GM12892 (cell line): ENCODE data around the gene LRP11.
"Not testable (repeated sequence)": the region's sequence is repeated elsewhere in the genome, so short reads cannot be mapped to it uniquely, and the experiment has no call there.

ENCODE experiments used
- DNase-seq: peaks from one replicate; pipeline ENCODE4 v3.0.0; 2011; ENCODE audit not compliant: insufficient read length
- FAIRE-seq: peaks from 2 replicates; lab custom pipeline; 2011; peaks lifted over from hg19 to GRCh38; lab: Jason Lieb, UNC
- POLR2A ChIP-seq: IDR thresholded peaks from 2 replicates; pipeline ENCODE4 v1.6.1; 2011; ENCODE audit warnings: low read depth, low read length, control low read depth
- POLR2AphosphoS5 ChIP-seq: IDR thresholded peaks from 2 replicates; pipeline ENCODE4 v1.6.1; 2011; ENCODE audit warnings: low read depth, low read length, control low read depth
- TAF1 ChIP-seq: IDR thresholded peaks from 2 replicates; pipeline ENCODE4 v1.6.1; 2011; ENCODE audit warnings: low read depth, mild to moderate bottlenecking, control low read depth, low read length, borderline replicate concordance

The LRP11 gene

DNA sequence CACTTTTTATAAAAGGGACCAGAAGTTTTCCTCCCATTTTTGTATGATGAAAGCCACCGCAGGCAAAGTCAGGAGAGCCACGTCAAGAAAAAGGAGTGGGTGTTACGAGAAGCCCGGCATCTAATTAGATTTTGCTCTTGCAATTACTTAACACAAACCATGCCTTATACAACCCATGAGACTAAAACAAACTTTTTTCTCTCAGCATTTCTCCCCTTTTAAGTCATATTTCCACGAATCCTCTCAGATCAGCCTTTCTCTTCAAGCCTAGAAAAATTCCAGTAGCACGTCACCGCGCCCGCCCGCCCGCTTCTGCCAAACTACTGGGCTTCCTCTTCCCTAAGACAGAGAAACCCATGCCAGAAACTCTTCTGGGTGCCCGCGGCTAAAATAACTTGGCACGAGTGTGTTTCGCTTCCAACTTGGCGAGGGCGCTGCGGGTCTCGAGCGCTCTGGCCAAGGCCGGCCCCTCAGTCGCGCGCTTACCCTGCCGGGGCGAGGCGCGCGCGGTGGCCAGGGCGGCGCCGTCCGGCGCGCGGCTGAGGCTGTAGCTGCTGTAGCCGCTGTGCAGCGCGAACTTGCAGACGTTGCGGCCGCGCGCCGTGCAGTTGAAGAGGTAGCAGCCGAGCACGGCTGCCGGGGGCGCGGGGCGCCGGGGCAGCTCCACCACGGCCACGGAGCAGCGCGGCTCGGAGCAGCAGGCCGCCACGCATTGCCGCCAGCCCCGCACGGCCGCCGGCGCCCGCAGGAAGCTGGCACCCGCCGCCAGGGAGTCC, 1.0 kb downstream of the LRP11 start:
- DNase-seq, result no peak
- TF ChIP-seq TAF1 (no peak), POLR2A (no peak), POLR2AphosphoS5 (no peak)
- no peak for FAIRE-seq

DNA sequence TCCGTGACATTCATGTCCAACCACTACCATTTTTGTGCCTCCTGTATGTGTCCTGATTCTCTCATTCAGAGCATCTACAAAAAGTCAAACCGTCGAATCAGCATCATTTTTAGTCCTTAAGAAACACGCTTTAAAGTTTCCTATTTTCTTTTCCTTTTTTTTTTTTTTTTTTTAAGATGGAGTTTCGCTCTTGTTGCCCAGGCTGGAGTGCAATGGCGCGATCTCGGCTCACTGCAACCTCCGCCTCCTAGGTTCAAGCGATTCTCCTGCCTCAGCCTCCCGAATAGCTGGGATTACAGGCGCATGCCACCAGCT, 1.8 kb downstream of the LRP11 start:
- not testable (repeated sequence) for DNase-seq, FAIRE-seq

DNA sequence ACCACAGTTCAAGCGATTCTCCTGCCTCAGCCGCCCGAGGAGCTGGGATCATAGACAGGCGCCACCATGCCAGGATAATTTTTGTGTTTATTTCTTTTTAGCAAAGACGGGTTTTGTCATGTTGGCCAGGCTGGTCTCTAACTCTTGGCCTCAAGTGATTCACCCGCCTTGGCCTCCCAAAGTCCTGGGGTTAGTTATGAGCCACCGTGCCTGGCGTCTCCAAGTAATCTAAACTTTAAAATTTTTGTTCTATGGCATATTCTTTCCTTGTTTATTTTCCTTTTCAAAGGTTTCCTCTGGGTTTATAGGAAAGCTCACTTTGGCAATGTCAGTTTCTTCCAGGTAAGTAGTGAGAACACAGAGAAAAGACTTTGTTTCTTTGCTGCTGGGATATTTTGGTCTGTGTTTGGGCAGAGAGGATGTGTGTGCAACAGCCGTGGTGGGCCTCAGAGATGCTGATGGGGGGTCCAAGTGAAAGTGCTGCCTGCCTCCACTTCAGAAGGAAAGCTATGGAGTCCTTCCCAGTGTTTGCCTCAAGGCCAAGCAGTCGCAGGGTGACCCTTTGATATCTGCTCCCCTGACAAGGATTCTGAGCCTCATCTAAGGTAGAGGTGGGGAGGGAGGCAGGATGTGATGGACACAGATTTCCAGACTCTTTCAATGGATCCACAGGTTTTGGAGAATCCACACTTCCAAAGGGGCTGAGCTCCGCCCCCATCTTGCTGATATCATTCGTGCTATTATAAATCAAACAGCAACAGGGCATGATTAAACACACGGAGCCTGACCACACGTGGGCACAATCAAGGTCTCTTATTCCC, 2.3 kb downstream of the LRP11 start:
- FAIRE-seq (no peak), DNase-seq (no peak)
- TF ChIP-seq TAF1, result no peak
- TF ChIP-seq POLR2A, result no peak
- no peak for TF ChIP-seq POLR2AphosphoS5

DNA sequence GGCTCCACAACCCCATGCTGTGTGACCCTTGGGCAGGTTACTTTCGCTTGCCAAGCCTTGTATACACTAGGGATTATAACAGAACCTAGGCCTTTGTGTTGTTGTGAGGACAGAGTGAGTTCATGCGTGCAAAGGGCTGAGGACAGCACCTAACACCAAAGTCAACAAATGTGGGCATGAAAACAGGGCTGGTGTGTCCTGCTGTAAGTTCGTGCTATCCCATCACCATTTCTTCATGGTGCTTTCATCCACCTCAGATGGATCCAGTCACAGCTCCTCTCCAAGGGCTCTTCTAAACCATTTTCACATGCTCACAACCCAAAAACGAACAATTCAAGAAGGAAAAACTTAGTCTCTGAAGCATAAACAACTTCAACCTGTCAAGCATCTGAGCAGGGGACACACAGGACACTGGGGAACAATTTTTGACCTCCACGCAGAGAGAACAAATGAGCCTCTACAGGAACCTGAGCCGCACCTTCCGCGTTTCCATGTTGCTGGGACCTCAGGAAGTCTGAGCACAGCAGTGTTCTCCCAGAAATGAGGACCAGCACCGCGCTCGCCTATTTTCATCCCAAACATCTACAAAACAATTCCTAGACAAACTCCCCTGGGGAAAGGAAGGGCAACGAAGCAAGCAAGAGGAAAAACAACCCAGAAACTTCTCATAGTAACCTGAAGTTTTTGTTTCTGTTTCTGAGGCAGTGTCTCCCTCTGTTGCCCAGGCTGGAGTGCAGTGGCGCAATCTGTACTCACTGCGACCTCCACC, 3.1 kb downstream of the LRP11 start:
- TF ChIP-seq POLR2A, result no peak
- no peak for TF ChIP-seq POLR2AphosphoS5
- TF ChIP-seq TAF1, result no peak
- FAIRE-seq (no peak), DNase-seq (no peak)

DNA sequence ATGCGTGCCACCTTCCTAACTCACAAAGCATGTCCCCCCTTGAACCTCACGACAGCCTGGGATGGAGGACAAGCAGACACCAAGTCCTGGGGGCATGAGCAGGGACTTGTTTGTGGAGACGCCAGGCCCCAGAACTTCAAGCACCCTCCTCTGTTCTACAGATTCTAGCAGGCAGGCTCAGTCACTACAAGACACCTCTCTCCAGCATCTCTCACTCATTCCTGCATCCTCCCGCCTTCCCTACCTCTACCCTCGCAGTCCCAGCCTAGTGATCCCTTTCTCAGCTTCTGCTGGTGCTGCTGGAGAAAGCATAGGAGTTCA, 3.7 kb downstream of the LRP11 start:
- TF ChIP-seq POLR2A, result no peak
- no peak for TF ChIP-seq POLR2AphosphoS5
- no peak for TF ChIP-seq TAF1
- no peak for DNase-seq
- no peak for FAIRE-seq

DNA sequence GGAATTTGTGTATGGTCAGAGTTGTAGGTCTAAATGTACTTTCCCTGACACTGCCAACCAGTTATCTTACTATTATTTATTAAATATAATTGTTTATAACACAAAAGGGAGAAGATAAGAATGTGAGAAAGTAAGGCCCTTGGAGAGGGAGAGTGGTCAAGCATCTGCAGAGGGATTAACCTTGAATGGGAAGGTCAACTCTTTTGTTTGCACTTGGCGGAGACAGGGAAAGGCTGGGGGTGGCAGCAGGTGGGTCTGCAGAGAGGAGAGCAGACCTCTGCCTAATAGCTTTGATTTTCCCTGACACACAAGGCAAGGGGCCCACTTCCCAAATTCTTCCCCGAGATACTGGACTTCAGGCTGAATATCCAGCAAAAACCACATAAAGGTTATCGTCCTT, 4.2 kb downstream of the LRP11 start:
- no peak for TF ChIP-seq POLR2AphosphoS5
- DNase-seq (no peak), FAIRE-seq (no peak)

DNA sequence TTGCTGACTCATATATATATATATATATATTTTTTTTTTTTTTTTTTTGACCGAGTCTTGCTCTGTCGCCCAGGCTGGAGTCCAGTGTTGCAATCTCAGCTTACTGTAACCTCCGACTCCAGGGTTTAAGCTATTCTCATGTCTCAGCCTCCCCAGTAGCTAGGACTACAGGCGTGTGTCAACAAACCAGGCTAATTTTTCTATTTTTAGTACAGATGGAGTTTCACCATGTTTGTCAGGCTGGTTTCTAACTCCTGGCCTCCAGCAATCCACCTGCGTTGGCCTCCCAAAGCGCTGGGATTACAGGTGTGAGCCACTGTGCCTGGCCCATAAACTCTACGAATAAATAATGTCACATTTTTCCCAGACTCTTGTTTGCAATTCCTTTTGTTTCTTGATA, 4.8 kb downstream of the LRP11 start:
- DNase-seq (no peak), FAIRE-seq (no peak)

DNA sequence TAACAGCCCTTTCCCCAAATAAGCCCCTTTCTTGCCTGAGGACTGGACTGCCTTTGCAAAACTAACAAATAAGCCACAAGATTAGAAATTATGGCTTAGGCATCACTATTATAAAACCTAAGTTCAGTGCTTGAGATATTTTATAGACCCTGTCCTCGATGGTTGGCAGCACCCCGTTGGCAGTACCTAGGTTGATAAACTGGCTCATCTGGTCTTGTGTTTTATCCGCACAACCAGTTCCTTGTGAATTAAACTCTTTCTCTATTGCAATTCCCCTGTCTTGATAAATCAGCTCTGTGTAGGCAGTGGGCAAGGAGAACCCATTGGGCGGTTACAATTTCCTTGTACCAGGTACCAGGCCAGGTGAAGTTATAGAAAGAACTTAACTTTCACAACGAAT, 6.6 kb downstream of the LRP11 start:
- FAIRE-seq (no peak), DNase-seq (no peak)
- no peak for TF ChIP-seq POLR2A
- TF ChIP-seq TAF1, result no peak
- no peak for TF ChIP-seq POLR2AphosphoS5

More for the DNA sequence above, 4.8 kb downstream of the LRP11 start:
- TF ChIP-seq TAF1, result no peak
- no peak for TF ChIP-seq POLR2AphosphoS5
- no peak for TF ChIP-seq POLR2A

DNA sequence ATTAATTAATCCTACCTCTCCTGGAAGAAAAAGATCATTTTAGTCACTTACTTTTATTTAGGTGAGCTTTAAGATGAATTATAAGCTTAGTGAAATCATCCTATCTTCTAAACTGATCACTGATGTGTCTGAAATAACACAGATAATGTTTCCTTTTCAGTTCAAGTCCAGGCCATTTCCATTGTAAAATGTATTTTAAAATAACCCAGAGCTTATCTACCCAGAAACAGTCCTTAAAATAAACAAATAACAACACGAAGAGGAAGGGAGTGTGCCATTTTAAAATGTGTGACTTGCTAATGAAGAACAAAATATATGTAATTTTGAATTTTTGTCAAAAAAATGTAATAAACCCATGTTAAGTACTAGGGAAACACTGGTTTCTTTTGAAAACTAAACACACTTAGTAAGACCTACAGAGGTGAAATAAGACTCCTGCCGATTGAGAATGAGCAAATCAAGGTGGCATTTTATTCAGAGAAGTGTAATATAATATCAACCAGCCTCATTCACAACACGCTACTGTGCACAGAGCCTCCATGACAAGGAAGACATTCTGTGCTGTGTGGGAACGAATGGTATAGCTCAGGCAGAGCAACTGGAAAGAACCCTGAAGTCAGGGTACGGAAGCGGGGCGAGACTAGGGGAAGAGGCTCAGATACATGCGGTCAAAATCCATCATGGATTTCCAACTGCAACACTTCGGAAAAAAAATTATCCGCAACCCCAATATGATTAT, 7.7 kb downstream of the LRP11 start:
- FAIRE-seq (no peak), DNase-seq (no peak)
- TF ChIP-seq POLR2A (no peak), POLR2AphosphoS5 (no peak), TAF1 (no peak)

DNA sequence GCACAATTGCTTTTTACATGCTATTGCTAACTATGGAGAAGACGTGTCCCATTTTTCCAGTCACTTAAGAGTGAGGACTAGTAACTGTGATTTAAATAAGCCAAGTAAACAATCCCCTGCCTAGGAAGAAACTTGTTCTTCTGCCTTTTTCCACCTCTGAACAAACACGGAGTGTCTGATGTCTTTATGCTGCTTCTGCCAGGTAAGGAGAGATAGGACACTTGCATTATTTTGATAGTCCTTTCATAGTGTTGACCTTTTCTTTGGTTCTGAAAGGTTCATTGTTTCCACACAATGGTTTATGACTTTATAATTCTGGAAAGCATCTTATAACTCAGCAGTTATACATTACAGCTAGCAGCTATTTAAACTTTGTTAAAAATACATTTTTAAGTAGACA, 8.4 kb downstream of the LRP11 start:
- DNase-seq (no peak), FAIRE-seq (no peak)
- TF ChIP-seq POLR2AphosphoS5, result no peak
- no peak for TF ChIP-seq POLR2A
- no peak for TF ChIP-seq TAF1

DNA sequence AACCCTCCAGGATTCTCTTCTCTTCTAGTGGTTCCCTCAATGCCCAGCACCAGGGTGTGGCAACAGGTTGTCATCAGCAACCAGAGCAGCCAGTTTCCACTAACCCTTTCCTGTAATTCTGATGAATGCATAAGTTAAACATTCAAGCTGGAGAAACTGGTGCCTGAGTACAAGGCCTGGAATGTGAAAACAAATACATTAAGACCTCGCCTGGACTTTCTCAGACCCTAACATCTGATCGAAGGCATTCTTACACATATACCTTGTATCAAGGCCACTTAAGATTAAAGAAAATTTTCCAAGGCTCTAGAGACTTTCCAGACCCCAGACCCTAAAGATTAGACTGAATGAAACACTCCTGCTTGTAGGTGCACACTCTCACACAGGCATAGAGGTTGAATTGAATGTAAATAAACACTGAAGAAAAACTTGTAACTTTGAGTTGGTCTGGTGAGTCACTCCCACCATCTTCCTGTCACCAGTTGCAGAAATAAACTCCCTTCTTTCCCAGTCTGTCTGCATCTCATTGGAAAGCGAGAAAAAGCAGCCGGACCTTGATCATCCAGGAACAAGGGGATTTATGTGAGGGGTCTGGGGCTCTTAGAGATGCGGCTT, 9.0 kb downstream of the LRP11 start:
- FAIRE-seq (no peak), DNase-seq (no peak)

More for the DNA sequence above, 9.0 kb downstream of the LRP11 start:
- TF ChIP-seq TAF1 (no peak), POLR2AphosphoS5 (no peak), POLR2A (no peak)
